ENCODE results near the gene CA4. TPM values are rescaled to one million over a fixed set of nuclear protein-coding genes. Genes with fewer than 3 reads are reported as not detected.

CA4 gene
- total and polyA plus RNA-seq, 2 donors (not counting 1 experiment from before 2014, with no cell fraction given): not detected

GRCh38 chr17:60163108-60163784, 13.5 kb downstream of the CA4 start:
- H3K27me3 ChIP-seq (replicated peaks in 1 of 4; ENCODE audit: control extremely low read depth in 1 of 4, control insufficient read depth in 3 of 4, insufficient read depth in 4 of 4, low read length in 3 of 4): peaks cover 0 to 14% (median 0%) of the 10 kb centered on the region in 4 experiments
- POLR2A ChIA-PET: no interaction called here
- H3K27ac ChIP-seq (ENCODE audit: low read length in 2 of 2): no peak overlapping the region
- peaks cover 38% of the 10 kb centered on the region for H3K27me3 Mint-ChIP-seq
- intact Hi-C loops (cut with micrococcal nuclease): no loop called here
- no peak overlapping the region for H2AFZ ChIP-seq (ENCODE audit: insufficient read depth, low read depth, low read length, poor library complexity, severe bottlenecking)
- peaks cover 9% of the 10 kb centered on the region for H3K4me1 Mint-ChIP-seq
- TF ChIP-seq EZH2 (IDR thresholded peaks at IDR 0.05; ENCODE audit: borderline replicate concordance, insufficient read depth, low read depth, low read length, poor library complexity, severe bottlenecking): no peak
- TF ChIP-seq, protein P1, sequence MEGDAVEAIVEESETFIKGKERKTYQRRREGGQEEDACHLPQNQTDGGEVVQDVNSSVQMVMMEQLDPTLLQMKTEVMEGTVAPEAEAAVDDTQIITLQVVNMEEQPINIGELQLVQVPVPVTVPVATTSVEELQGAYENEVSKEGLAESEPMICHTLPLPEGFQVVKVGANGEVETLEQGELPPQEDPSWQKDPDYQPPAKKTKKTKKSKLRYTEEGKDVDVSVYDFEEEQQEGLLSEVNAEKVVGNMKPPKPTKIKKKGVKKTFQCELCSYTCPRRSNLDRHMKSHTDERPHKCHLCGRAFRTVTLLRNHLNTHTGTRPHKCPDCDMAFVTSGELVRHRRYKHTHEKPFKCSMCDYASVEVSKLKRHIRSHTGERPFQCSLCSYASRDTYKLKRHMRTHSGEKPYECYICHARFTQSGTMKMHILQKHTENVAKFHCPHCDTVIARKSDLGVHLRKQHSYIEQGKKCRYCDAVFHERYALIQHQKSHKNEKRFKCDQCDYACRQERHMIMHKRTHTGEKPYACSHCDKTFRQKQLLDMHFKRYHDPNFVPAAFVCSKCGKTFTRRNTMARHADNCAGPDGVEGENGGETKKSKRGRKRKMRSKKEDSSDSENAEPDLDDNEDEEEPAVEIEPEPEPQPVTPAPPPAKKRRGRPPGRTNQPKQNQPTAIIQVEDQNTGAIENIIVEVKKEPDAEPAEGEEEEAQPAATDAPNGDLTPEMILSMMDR (IDR thresholded peaks at IDR 0.05): no peak
- CTCF ChIA-PET: no interaction called here
- no peaks in the 10 kb centered on the region for H3K36me3 ChIP-seq (replicated peaks in 1 of 2; ENCODE audit: control extremely low read depth in 1 of 2, control insufficient read depth in 1 of 2, extremely low read depth in 1 of 2, insufficient read depth in 2 of 2, low read length in 1 of 2)
- H3K9me3 ChIP-seq (ENCODE audit: control extremely low read depth in 1 of 3, control insufficient read depth in 2 of 3, insufficient read depth in 1 of 3, low read length in 2 of 3): no peaks in the 10 kb centered on the region
- H3K9ac ChIP-seq (ENCODE audit: low read length): no peak overlapping the region
- no peaks in the 10 kb centered on the region for H4K20me1 ChIP-seq (ENCODE audit: control insufficient read depth, insufficient read depth, low read length, poor library complexity, severe bottlenecking)
- ATAC-seq (ENCODE audit: low read depth) (no peak), DNase-seq (no peak)
- no peaks in the 10 kb centered on the region for H3K9me3 Mint-ChIP-seq (ENCODE audit: insufficient read depth)
- H3K4me1 ChIP-seq (ENCODE audit: control insufficient read depth in 2 of 2, insufficient read depth in 2 of 2, low read length in 2 of 2): peaks cover 0 to 3% of the 10 kb centered on the region in 2 donors
- no peak overlapping the region for H3K27ac Mint-ChIP-seq
- whole genome bisulfite sequencing (ENCODE audit: insufficient coverage): 82% methylated on average over 20 of the region's 20 CpGs
- H3K4me3 ChIP-seq (ENCODE audit: control extremely low read depth in 1 of 5, extremely low read depth in 1 of 5, insufficient read depth in 1 of 5, low read depth in 2 of 5, low read length in 4 of 5): no peak overlapping the region
- no peak overlapping the region for H3K4me3 Mint-ChIP-seq
- H3K4me2 ChIP-seq (replicated peaks; ENCODE audit: low read depth, low read length, poor library complexity, severe bottlenecking): no peak overlapping the region
- no peaks in the 10 kb centered on the region for H3K79me2 ChIP-seq (ENCODE audit: control insufficient read depth, insufficient read depth, low read length)

- Histone ChIP-seq H3K4me1 (ENCODE audit: control insufficient read depth in 2 of 2, insufficient read depth in 2 of 2, low read length in 2 of 2) (peaks cover 0 to 3% of the 10 kb centered on the region in 2 donors), H3K27me3 (replicated peaks in 1 of 4; ENCODE audit: control extremely low read depth in 1 of 4, control insufficient read depth in 3 of 4, insufficient read depth in 4 of 4, low read length in 3 of 4) (peaks cover 0 to 14% (median 0%) of the 10 kb centered on the region in 4 experiments), H3K4me3 (ENCODE audit: control extremely low read depth in 1 of 5, extremely low read depth in 1 of 5, insufficient read depth in 1 of 5, low read depth in 2 of 5, low read length in 4 of 5) (no peak overlapping the region), H3K79me2 (ENCODE audit: control insufficient read depth, insufficient read depth, low read length) (no peaks in the 10 kb centered on the region), H2AFZ (ENCODE audit: insufficient read depth, low read depth, low read length, poor library complexity, severe bottlenecking) (no peak overlapping the region), H3K9ac (ENCODE audit: low read length) (no peak overlapping the region), H4K20me1 (ENCODE audit: control insufficient read depth, insufficient read depth, low read length, poor library complexity, severe bottlenecking) (no peaks in the 10 kb centered on the region), H3K36me3 (replicated peaks in 1 of 2; ENCODE audit: control extremely low read depth in 1 of 2, control insufficient read depth in 1 of 2, extremely low read depth in 1 of 2, insufficient read depth in 2 of 2, low read length in 1 of 2) (no peaks in the 10 kb centered on the region), H3K4me2 (replicated peaks; ENCODE audit: low read depth, low read length, poor library complexity, severe bottlenecking) (no peak overlapping the region), H3K9me3 (ENCODE audit: control extremely low read depth in 1 of 3, control insufficient read depth in 2 of 3, insufficient read depth in 1 of 3, low read length in 2 of 3) (no peaks in the 10 kb centered on the region), H3K27ac (ENCODE audit: low read length in 2 of 2) (no peak overlapping the region)
- intact Hi-C loops (cut with micrococcal nuclease): no loop called here
- 77% methylated on average over 5 of the region's 6 CpGs for WGBS (ENCODE audit: insufficient coverage)
- CTCF ChIA-PET: no interaction called here
- POLR2A ChIA-PET: no interaction called here
- H3K4me1 Mint-ChIP-seq: peaks cover 9% of the 10 kb centered on the region
- H3K9me3 Mint-ChIP-seq (ENCODE audit: insufficient read depth): no peaks in the 10 kb centered on the region
- no peak for DNase-seq
- H3K4me3 Mint-ChIP-seq: no peak overlapping the region
- no peak for TF ChIP-seq EZH2 (IDR thresholded peaks at IDR 0.05; ENCODE audit: borderline replicate concordance, insufficient read depth, low read depth, low read length, poor library complexity, severe bottlenecking)
- TF ChIP-seq, protein P1 (IDR thresholded peaks at IDR 0.05): no peak
- H3K27me3 Mint-ChIP-seq: peaks cover 30% of the 10 kb centered on the region
- H3K27ac Mint-ChIP-seq: no peak overlapping the region
- ATAC-seq (ENCODE audit: low read depth): no peak
These were observed 14.4 kb downstream of the CA4 start for GRCh38 chr17:60164164-60164563.
